OCI-LY1 (cell line): ENCODE data around the gene PACS2.

Experiments used
- H2AFZ ChIP-seq: fragments of 200-600 bp; sonication (generic), shearing (Covaris generic); 2 replicates; pipeline ENCODE4 v1.6.0; 2014; ENCODE audit warnings: antibody characterized with exemption, mild to moderate bottlenecking, low read length
- H3F3A ChIP-seq: fragments of 200-600 bp; sonication (generic), shearing (Covaris generic); 2 replicates; pipeline ENCODE4 v1.6.0; 2014; ENCODE audit warnings: mild to moderate bottlenecking, antibody characterized with exemption, low read length, moderate library complexity; ENCODE audit not compliant: insufficient read depth
- H3K27ac ChIP-seq: fragments of 200-600 bp; sonication (generic); 2 replicates; pipeline ENCODE4 v1.5.1; 2014; ENCODE audit warnings: low read length, mixed run types, mild to moderate bottlenecking, low read depth; ENCODE audit not compliant: poor library complexity, severe bottlenecking
- H3K27me3 ChIP-seq: fragments of 200-600 bp; sonication (generic); 2 replicates; pipeline ENCODE4 v1.6.0; 2014; ENCODE audit warnings: antibody characterized with exemption, mild to moderate bottlenecking, low read length, moderate library complexity; ENCODE audit not compliant: insufficient read depth
- H3K36me3 ChIP-seq: fragments of 200-600 bp; sonication (generic); 2 replicates; pipeline ENCODE4 v1.6.1; 2014; ENCODE audit warnings: mild to moderate bottlenecking, antibody characterized with exemption, low read length, moderate library complexity, mixed read lengths; ENCODE audit not compliant: insufficient read depth
- H3K4me1 ChIP-seq: fragments of 200-600 bp; sonication (generic); 2 replicates; pipeline ENCODE4 v1.5.1; 2014; ENCODE audit warnings: mild to moderate bottlenecking, low read length, moderate library complexity; ENCODE audit not compliant: insufficient read depth, severe bottlenecking
- H3K4me2 ChIP-seq: fragments of 200-600 bp; sonication (generic), shearing (Covaris generic); 2 replicates; pipeline ENCODE4 v1.6.1; 2014; ENCODE audit warnings: low read length
- H3K4me3 ChIP-seq: fragments of 200-600 bp; sonication (generic); 2 replicates; pipeline ENCODE4 v1.5.1; 2014; ENCODE audit warnings: low read length, low read depth, mild to moderate bottlenecking, mixed read lengths; ENCODE audit not compliant: poor library complexity, severe bottlenecking
- H3K79me2 ChIP-seq: fragments of 200-600 bp; shearing (Covaris generic); 2 replicates; pipeline ENCODE4 v1.6.1; 2016; ENCODE audit warnings: mixed run types, low read length, mixed read lengths; ENCODE audit not compliant: insufficient read depth
- H3K9ac ChIP-seq: fragments of 200-600 bp; sonication (generic), shearing (Covaris generic); 2 replicates; pipeline ENCODE4 v1.6.1; 2014; ENCODE audit warnings: mild to moderate bottlenecking, low read length, mixed read lengths
- H3K9me2 ChIP-seq: fragments of 200-600 bp; sonication (generic), shearing (Covaris generic); 2 replicates; pipeline ENCODE4 v1.6.1; 2014; ENCODE audit warnings: low read depth, mild to moderate bottlenecking, low read length, mixed read lengths
- H3K9me3 ChIP-seq: fragments of 200-600 bp; shearing (Covaris generic); 2 replicates; pipeline ENCODE4 v1.6.1; 2014; ENCODE audit warnings: low read length, mixed read lengths
- H4K20me1 ChIP-seq: fragments of 200-600 bp; sonication (generic), shearing (Covaris generic); 2 replicates; pipeline ENCODE4 v1.6.0; 2016; ENCODE audit warnings: mild to moderate bottlenecking, low read length; ENCODE audit not compliant: insufficient read depth
- EZH2 ChIP-seq: fragments of 200-600 bp; sonication (generic), shearing (Covaris generic); IDR thresholded peaks from 2 replicates; pipeline ENCODE4 v1.8.0; 2017; ENCODE audit warnings: borderline replicate concordance, mixed run types, mild to moderate bottlenecking, antibody characterized with exemption, low read length, moderate library complexity, mixed read lengths
- TF ChIP-seq, protein P1 (sequence below): fragments of 200-600 bp; sonication (generic), shearing (Covaris generic); IDR thresholded peaks from 2 replicates; pipeline ENCODE4 v1.5.1; 2017; ENCODE audit warnings: mild to moderate bottlenecking, antibody characterized with exemption, low read length, moderate library complexity, mixed read lengths

Gene PACS2

DNA sequence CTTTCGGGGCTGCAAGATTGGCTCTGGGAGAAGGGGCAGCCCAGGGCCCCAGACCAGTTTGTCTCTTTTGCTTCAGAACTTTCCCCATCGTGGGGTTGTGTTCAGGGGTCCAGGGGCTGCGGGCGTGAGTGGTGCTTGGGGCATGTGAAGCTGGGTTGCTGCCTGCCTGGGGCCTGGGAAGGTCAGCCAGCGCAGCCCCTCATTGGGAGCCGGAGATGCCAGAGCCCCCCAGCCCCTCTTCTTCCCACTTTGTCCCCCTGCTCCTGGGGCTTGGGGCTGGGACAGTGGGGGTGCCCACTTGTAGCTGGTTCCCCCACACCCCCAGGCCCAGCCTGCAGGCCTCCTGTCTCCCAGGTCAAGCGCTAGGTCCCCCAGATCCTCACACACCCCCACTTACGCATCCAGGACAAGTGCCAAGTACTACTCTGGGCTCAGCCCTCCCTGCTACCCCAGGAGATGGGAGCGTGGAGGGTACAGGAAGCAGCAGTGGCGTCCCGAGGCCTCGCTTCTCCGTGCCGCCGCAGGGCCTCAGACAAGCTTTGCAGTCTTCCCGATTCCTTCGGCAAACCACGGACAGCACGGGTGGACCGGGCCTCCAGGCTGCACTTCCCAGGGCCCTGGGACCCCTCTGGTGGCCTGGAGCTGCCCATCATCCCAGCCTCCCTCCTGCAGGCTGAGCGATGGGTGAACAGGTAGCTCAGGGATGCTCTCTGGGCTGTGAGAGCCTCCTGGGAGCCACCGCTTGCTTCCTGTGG is 41.5 kb downstream of the PACS2 start:
- Histone ChIP-seq H3K9me2 (no peaks in the 10 kb centered on the region), H3K4me3 (no peak overlapping the region), H3K9me3 (no peaks in the 10 kb centered on the region), H3K9ac (no peak overlapping the region), H3K27ac (no peak overlapping the region), H3K79me2 (no peaks in the 10 kb centered on the region), H3F3A (no peaks in the 10 kb centered on the region), H3K4me1 (no peaks in the 10 kb centered on the region), H2AFZ (no peak overlapping the region), H3K27me3 (no peaks in the 10 kb centered on the region; the same call in 1 of the 2 replicates), H3K36me3 (no peaks in the 10 kb centered on the region), H4K20me1 (0 out of 2 replicates have a peak, but pooled peaks cover 2% of the 10 kb centered on the region), H3K4me2 (no peak overlapping the region)
- TF ChIP-seq EZH2: no peak
- TF ChIP-seq, protein P1, sequence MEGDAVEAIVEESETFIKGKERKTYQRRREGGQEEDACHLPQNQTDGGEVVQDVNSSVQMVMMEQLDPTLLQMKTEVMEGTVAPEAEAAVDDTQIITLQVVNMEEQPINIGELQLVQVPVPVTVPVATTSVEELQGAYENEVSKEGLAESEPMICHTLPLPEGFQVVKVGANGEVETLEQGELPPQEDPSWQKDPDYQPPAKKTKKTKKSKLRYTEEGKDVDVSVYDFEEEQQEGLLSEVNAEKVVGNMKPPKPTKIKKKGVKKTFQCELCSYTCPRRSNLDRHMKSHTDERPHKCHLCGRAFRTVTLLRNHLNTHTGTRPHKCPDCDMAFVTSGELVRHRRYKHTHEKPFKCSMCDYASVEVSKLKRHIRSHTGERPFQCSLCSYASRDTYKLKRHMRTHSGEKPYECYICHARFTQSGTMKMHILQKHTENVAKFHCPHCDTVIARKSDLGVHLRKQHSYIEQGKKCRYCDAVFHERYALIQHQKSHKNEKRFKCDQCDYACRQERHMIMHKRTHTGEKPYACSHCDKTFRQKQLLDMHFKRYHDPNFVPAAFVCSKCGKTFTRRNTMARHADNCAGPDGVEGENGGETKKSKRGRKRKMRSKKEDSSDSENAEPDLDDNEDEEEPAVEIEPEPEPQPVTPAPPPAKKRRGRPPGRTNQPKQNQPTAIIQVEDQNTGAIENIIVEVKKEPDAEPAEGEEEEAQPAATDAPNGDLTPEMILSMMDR: no peak

DNA sequence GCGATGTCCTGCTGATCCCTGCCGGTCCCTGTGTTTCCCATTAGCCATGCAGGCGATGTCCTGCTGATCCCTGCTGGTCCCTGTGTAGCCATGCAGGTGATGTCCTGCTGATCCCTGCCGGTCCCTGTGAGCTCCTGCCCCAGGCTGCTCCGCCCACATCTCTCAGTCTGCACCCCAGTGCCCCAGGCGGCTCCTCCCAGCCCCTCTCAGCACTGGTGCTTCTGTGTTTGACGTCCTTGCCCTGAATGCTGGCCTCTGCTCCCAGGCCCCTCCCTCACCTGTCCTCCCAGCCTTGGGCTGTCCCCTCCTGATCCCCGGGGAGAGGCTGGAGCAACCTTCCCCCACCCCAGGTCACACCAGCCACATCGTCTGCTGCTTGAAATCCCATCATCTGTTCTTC is 42.4 kb downstream of the PACS2 start:
- H3K36me3 ChIP-seq: no peaks in the 10 kb centered on the region
- TF ChIP-seq, protein P1: no peak
- no peak for TF ChIP-seq EZH2
- H3K4me2 ChIP-seq: no peak overlapping the region
- no peaks in the 10 kb centered on the region for H3F3A ChIP-seq
- no peaks in the 10 kb centered on the region; the same call in 1 of the 2 replicates for H3K27me3 ChIP-seq
- H2AFZ ChIP-seq: no peak overlapping the region
- H3K9ac ChIP-seq: no peak overlapping the region
- H4K20me1 ChIP-seq: 0 out of 2 replicates have a peak, but pooled peaks cover 2% of the 10 kb centered on the region
- H3K9me3 ChIP-seq: no peaks in the 10 kb centered on the region
- H3K27ac ChIP-seq: no peak overlapping the region
- H3K79me2 ChIP-seq: no peaks in the 10 kb centered on the region
- H3K4me3 ChIP-seq: no peak overlapping the region
- no peaks in the 10 kb centered on the region for H3K9me2 ChIP-seq
- H3K4me1 ChIP-seq: no peaks in the 10 kb centered on the region

DNA sequence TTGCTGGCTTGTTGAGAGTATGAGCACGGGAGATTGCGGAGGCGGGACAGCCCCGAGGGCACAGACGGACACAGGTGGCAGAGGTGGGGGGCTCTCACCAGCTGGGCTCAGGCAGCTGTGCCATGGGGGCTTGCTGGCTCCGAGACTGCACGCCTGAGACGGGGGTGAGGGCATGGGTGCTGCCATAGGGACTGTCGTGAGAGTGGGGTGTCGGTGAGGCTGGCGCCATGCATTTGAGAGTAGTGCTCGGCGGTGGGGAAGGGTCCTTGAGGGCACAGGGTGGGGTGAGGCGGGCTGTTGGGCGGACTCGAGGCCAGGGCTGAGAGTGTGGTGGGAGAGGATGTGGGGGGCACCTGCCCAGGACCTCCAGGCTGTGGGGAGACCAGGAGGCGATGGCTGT is 43.1 kb downstream of the PACS2 start:
- Histone ChIP-seq H3K4me2 (no peak overlapping the region), H3K27ac (no peak overlapping the region), H3K4me1 (no peaks in the 10 kb centered on the region), H3F3A (no peaks in the 10 kb centered on the region), H3K27me3 (no peaks in the 10 kb centered on the region; the same call in 1 of the 2 replicates), H3K4me3 (no peak overlapping the region), H3K9ac (no peak overlapping the region), H3K36me3 (no peaks in the 10 kb centered on the region), H4K20me1 (0 out of 2 replicates have a peak, but pooled peaks cover 2% of the 10 kb centered on the region), H3K9me2 (no peaks in the 10 kb centered on the region), H2AFZ (no peak overlapping the region), H3K9me3 (no peaks in the 10 kb centered on the region), H3K79me2 (no peaks in the 10 kb centered on the region)
- TF ChIP-seq, protein P1: no peak
- no peak for TF ChIP-seq EZH2
